HS-27A (cell line): ENCODE data around the gene RAD9A.

Experiments
- DNase-seq: peaks from one replicate; pipeline ENCODE4 v3.0.0-alpha.2; 2012; ENCODE audit warnings: low read depth, missing footprints

The RAD9A gene

GRCh38 chr11:67375320-67376055 lies 16.3 kb upstream of the RAD9A start:
- no peak for DNase-seq

GRCh38 chr11:67376063-67376820 lies 15.5 kb upstream of the RAD9A start:
- no peak for DNase-seq

- no peak for DNase-seq
Measured at GRCh38 chr11:67376873-67377808, 14.6 kb upstream of the RAD9A start.

- no peak for DNase-seq
Measured at GRCh38 chr11:67378544-67378943, 13.2 kb upstream of the RAD9A start.

GRCh38 chr11:67379061-67380058 lies 12.4 kb upstream of the RAD9A start:
- no peak for DNase-seq

- DNase-seq, result no peak
Measured at GRCh38 chr11:67381244-67381972, 10.4 kb upstream of the RAD9A start.

GRCh38 chr11:67382276-67383136 lies 9.3 kb upstream of the RAD9A start:
- DNase-seq, result no peak

GRCh38 chr11:67384851-67385366 lies 6.9 kb upstream of the RAD9A start:
- no peak for DNase-seq

- no peak for DNase-seq
Measured at GRCh38 chr11:67387069-67387468, 4.7 kb upstream of the RAD9A start.

GRCh38 chr11:67387518-67387917 lies 4.3 kb upstream of the RAD9A start:
- DNase-seq, result no peak

GRCh38 chr11:67389477-67389876 lies 2.3 kb upstream of the RAD9A start:
- no peak for DNase-seq

- no peak for DNase-seq
Measured at GRCh38 chr11:67390947-67391303, 861 bp upstream of the RAD9A start.

GRCh38 chr11:67392183-67392715 lies 463 bp downstream of the RAD9A start:
- no peak for DNase-seq

- DNase-seq, result no peak
Measured at GRCh38 chr11:67393437-67393836, 1.7 kb downstream of the RAD9A start.

GRCh38 chr11:67393990-67394389 lies 2.2 kb downstream of the RAD9A start:
- DNase-seq, result no peak

GRCh38 chr11:67395555-67396258 lies 3.9 kb downstream of the RAD9A start:
- DNase-seq, result no peak

- DNase-seq, result no peak
Measured at GRCh38 chr11:67396259-67396581, 4.4 kb downstream of the RAD9A start.

GRCh38 chr11:67396587-67397389 lies 5.0 kb downstream of the RAD9A start:
- DNase-seq, result no peak
